Esophagus squamous epithelium (tissue), 5 donors: ENCODE results near the gene IL12A. TPM values are rescaled to one million over a fixed set of nuclear protein-coding genes. Genes with fewer than 3 reads are reported as not detected.

ENCODE experiments used
- DNase-seq: peaks from one replicate; lab custom pipeline; 2025; lab: John Stamatoyannopoulos, UW
- H3K27ac ChIP-seq, 4 donors: fragments of 200-600 bp; sonication (generic); one replicate each; pipeline ENCODE4 v1.5.1; 2016 to 2019; ENCODE audit warnings: mild to moderate bottlenecking in 1 of 4
- H3K27me3 ChIP-seq, 4 donors: fragments of 200-600 bp; sonication (generic); 1 replicate in 3 of 4; 2 replicates in 1 of 4; pipeline versions ENCODE4 v1.5.1 to v1.6.0; 2017 to 2021; ENCODE audit warnings: antibody characterized with exemption in 1 of 4
- H3K36me3 ChIP-seq, 3 donors: fragments of 200-600 bp; sonication (generic); one replicate each; pipeline ENCODE4 v1.5.1; 2016 to 2019
- H3K4me1 ChIP-seq, 3 donors: fragments of 200-600 bp; sonication (generic); one replicate each; pipeline ENCODE4 v1.5.1; 2017 to 2019
- H3K4me3 ChIP-seq, 4 donors: fragments of 200-600 bp; sonication (generic); 1 replicate in 3 of 4; 2 replicates in 1 of 4; pipeline ENCODE4 v1.5.1; 2016 to 2019; ENCODE audit warnings: mild to moderate bottlenecking in 2 of 4, moderate library complexity in 1 of 4
- H3K9me3 ChIP-seq, 3 donors: fragments of 200-600 bp; sonication (generic); one replicate each; pipeline ENCODE4 v1.5.1; 2016 to 2019
- POLR2A ChIP-seq, 4 donors: fragments of 450-650 bp; IDR thresholded peaks; one replicate each; pipeline ENCODE4 v1.6.1; 2017; ENCODE audit warnings: antibody characterized with exemption in 4 of 4, mild to moderate bottlenecking in 4 of 4, moderate library complexity in 3 of 4
- WGBS, 2 donors: methylation state at CpG; one replicate each; pipeline ENCODE4 v1.1.5; 2018; 5-methylcytosine and 5-hydroxymethylcytosine counted together
- intact Hi-C: fragments of 100-400 bp; cut with DNase I; formaldehyde crosslinking; loops from one replicate; pipeline ENCODE4 v1.15.0; 2022
- total RNA-seq, 4 donors: library from RNA; depleted of rRNA; stranded (reverse); fragments of >200 nt; gene quantifications; one replicate each; pipeline ENCODE4 v1.1.0, GENCODE V29; 2016
- TF ChIP-seq, protein P1 (sequence below), 6 experiments: fragments of 450-650 bp in 4 of 6; fragments of 200-600 bp in 2 of 6; sonication (generic) in 2 of 6; IDR thresholded peaks; one replicate each; pipeline ENCODE4 v1.5.1; 2016 to 2019; ENCODE audit warnings: antibody characterized with exemption in 6 of 6, mild to moderate bottlenecking in 4 of 6, moderate library complexity in 4 of 6
- donor health status: DM: yes; HTN: yes; CAD: no.

The IL12A gene
- total RNA-seq, 4 donors from 2014 or later = 0.44 to 27.0 (median 6.8) TPM

DNA sequence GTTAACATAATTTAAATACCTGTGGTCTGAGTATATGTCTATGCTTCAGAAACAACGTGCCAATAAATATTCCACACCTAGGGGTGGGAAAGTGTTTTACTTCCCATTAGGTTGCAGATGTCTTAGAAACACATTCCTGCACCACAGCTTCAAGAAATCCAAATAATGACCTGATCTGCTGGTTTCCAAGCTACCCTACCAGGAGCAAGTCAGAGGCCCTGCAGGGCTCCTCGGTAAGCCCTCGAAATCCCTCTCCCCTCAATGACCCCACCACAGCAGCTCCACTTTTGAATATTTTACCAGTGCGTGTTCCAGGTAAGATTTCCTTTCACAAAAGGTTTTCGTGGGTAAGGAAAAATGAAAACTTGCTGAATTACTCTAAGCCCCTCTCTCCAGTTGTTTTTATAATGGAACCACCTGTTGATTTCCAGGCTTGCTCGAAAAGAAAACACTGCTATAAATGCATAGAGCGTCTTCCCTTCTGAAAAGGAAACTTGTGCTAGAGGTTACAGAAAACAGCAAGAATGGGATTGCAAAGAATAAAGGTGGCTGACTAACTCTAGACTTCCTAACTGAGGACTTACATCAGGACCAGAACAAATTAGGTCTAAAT, 12.6 kb downstream of the IL12A start:
- Histone ChIP-seq H3K27ac (peak overlapping the region in 1 of 4 donors; percentile 29), H3K4me3 (no peak overlapping the region), H3K4me1 (peaks cover 0 to 32% (median 0%) of the 10 kb centered on the region in 3 donors), H3K36me3 (no peaks in the 10 kb centered on the region), H3K27me3 (no peaks in the 10 kb centered on the region), H3K9me3 (no peaks in the 10 kb centered on the region)
- intact Hi-C loops = loop anchor here (5.0 to 10.0 kb wide), 2 partner anchors 116 to 169 kb away; no protein-coding TSS in a partner anchor
- TF ChIP-seq POLR2A (IDR thresholded peaks at IDR 0.05) = no peak
- TF ChIP-seq, protein P1, sequence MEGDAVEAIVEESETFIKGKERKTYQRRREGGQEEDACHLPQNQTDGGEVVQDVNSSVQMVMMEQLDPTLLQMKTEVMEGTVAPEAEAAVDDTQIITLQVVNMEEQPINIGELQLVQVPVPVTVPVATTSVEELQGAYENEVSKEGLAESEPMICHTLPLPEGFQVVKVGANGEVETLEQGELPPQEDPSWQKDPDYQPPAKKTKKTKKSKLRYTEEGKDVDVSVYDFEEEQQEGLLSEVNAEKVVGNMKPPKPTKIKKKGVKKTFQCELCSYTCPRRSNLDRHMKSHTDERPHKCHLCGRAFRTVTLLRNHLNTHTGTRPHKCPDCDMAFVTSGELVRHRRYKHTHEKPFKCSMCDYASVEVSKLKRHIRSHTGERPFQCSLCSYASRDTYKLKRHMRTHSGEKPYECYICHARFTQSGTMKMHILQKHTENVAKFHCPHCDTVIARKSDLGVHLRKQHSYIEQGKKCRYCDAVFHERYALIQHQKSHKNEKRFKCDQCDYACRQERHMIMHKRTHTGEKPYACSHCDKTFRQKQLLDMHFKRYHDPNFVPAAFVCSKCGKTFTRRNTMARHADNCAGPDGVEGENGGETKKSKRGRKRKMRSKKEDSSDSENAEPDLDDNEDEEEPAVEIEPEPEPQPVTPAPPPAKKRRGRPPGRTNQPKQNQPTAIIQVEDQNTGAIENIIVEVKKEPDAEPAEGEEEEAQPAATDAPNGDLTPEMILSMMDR (IDR thresholded peaks at IDR 0.05) = no peak
- no peak for DNase-seq
- 78 to 80% methylated on average over 7 of the region's 7 CpGs for WGBS, 2 donors

DNA sequence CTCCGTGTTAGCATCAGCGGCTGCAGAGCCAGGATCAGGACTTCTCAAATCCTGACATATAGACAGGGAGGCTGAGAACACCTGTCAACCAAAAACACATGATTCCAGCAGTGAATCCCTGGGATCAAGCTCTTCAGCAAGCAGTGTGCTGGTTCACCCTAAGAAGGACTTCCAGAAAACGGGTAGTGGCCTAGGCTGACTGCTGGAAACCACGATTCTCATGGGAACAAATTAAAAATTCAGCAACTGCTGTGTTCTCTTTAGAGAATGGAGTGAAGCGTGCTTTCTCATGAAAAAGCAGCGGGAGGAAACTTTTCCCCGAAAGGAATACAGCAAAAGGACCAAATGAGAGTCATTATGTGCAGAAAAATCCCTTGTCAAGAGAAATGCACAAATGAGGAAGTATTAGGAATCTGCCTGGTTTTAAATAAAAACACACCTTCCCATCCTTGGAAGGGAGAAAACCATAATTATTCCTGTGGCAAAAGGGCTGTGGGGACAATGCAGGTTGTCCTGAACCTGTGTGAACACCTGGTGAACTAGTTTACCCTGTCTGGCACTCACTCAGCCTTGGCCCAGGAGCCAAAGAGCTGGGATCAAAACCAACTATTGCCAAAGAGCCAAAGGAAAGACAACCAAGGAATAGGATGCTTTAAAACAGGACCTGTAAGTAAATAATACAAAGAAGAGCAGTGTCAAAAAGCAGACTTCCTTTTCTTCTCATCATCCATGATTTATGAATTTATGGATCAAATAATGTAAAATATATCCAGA, 13.4 kb downstream of the IL12A start:
- intact Hi-C loops = loop anchor here (5.0 to 10.0 kb wide), 2 partner anchors 117 to 170 kb away; no protein-coding TSS in a partner anchor
- Histone ChIP-seq H3K27ac (peak overlapping the region in 1 of 4 donors; percentile 29), H3K9me3 (no peaks in the 10 kb centered on the region), H3K4me1 (peaks cover 0 to 27% (median 0%) of the 10 kb centered on the region in 3 donors), H3K4me3 (no peak overlapping the region), H3K36me3 (no peaks in the 10 kb centered on the region), H3K27me3 (no peaks in the 10 kb centered on the region)
- no peak for TF ChIP-seq POLR2A (IDR thresholded peaks at IDR 0.05)
- TF ChIP-seq, protein P1 (IDR thresholded peaks at IDR 0.05) = no peak
- 63 to 77% methylated on average over 7 of the region's 7 CpGs for WGBS, 2 donors
- no peak for DNase-seq

DNA sequence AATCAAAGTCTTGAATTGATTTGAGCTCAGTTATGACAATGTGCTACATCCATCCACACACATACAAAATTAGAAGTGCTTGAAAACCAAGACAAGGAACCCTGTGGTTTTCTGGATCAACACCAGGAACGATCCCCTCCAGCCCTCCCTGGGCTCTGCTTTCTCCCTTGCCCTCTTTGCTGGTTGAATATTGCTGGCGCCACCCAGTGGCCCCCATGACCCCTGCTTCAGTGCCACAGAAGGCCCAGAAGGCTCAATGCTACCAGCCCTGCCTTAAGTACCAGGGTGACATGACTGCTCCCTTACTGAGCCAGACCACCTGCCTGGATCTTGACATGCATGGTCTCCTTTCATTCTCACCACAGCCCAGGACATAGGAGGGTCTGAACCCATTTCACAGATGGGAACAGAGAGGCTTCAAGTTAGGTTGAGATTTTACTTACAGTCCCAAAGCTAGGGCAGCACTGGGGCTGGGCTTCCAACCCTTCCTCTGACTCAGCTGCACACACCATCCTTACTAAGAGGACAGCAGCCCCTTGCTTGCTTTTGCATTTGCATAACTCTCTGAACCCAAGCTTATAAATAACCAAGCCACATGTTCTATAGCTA, 15.0 kb downstream of the IL12A start:
- H3K4me3 ChIP-seq = no peak overlapping the region
- H3K36me3 ChIP-seq = no peaks in the 10 kb centered on the region
- H3K27ac ChIP-seq = no peak overlapping the region
- 10 to 16% methylated on average over 2 of the region's 2 CpGs for WGBS, 2 donors
- H3K9me3 ChIP-seq = no peaks in the 10 kb centered on the region
- no peak for DNase-seq
- H3K27me3 ChIP-seq = no peaks in the 10 kb centered on the region
- intact Hi-C loops = loop anchor here (5.0 to 10.0 kb wide), 2 partner anchors 119 to 171 kb away; no protein-coding TSS in a partner anchor
- H3K4me1 ChIP-seq = peaks cover 0 to 27% (median 0%) of the 10 kb centered on the region in 3 donors
- TF ChIP-seq, protein P1 (IDR thresholded peaks at IDR 0.05) = peak; percentile 26 to 44 (median 36)
- no peak for TF ChIP-seq POLR2A (IDR thresholded peaks at IDR 0.05)

- no peak overlapping the region for H3K27ac ChIP-seq
- no peaks in the 10 kb centered on the region for H3K36me3 ChIP-seq
- DNase-seq = no peak
- no peaks in the 10 kb centered on the region for H3K9me3 ChIP-seq
- intact Hi-C loops = loop anchor here (10.0 kb wide), 1 partner anchor 120 kb away; no protein-coding TSS in a partner anchor
- H3K27me3 ChIP-seq = no peaks in the 10 kb centered on the region
- TF ChIP-seq POLR2A (IDR thresholded peaks at IDR 0.05) = no peak
- TF ChIP-seq, protein P1 (IDR thresholded peaks at IDR 0.05) = no peak
- H3K4me3 ChIP-seq = no peak overlapping the region
- H3K4me1 ChIP-seq = peaks cover 0 to 27% (median 0%) of the 10 kb centered on the region in 3 donors
These were observed 16.4 kb downstream of the IL12A start for GRCh38 chr3:160005004-160005403.
